ENCODE results near the gene UBASH3B.
"Not testable (repeated sequence)": the region's sequence is repeated elsewhere in the genome, so short reads cannot be mapped to it uniquely, and the experiment has no call there.

Gene UBASH3B

DNA sequence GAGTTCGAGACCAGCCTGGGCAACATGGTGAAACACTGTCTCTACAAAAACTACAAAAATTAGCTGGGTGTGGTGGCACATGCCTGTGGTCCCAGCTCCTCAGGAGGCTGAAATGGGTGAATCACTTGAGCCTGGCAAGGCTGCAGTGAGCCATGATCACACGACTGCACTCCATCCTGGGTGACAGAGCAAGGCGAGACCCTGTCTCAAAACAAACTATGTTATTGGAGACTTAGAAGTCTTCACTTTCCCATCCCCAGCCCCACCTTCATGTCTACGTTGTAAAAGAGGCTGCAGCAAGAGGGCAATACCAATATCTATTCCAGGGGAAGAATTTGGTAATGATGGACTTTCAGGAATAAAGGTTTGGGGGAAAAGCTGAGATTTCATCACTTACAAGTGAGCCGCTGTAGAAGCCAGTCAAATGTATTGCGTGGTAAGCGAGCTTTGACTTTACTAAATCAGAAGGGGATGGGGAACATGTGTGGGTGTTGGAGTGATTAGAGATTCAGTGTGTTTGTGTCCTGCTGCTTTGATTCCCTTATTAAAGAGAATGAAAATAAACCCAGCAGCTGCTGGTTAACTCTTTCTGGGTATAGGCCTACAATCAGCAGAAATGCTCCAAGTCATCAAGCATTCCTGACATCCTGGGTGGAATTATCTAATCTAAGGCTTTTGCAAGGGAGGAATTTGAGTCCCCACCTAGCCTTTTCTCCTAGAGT, 53.7 kb downstream of the UBASH3B start:
- peak; percentile 56 for DNase-seq (ENCODE audit: low read depth)

DNA sequence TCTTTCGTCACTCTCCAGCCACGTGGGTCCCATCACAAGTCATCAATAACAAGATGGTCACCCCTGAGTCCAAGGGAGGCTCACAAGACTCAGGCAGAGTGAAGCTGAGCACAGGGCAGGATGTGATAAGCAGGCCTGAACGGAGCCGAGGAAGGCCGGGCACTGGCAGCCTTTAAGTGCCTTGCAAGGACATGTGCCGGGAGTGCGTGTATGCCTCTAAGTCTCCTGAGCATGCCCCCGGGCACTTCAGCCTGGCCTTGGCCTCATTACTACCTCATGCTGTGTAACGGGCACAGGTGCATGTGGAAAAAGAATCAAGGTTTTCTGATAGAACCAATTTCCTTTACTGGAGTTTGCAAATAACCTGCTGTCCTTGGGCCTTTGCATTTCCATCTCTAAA, 55.8 kb downstream of the UBASH3B start:
- DNase-seq (ENCODE audit: low read depth) = no peak

DNA sequence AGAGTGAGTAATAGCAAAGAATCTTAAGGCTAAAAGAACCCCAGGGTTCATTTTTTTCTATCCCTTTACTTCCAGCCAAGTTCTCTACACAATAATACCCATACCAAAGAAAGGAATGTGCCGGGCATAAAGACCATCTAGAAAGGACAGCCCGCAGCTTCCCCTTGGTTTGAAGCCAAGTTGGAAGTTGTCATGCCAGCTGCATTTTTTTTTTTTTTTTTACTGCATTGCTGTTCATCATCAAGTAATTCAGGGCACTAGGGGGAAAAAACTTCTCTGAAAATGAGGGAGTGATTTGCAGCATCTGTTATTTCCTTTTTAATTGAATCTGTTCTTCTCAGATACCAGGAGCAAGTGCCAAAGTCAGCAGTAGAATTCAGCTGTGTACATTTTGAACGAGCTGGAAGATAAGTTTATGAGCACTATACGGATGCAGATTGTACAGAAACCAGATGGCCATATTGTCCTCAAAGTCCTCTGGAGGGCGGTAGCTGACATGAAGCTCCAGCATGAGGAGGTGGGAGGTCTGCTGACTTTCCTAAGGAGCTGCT, 56.4 kb downstream of the UBASH3B start:
- no peak for DNase-seq (ENCODE audit: low read depth)

DNA sequence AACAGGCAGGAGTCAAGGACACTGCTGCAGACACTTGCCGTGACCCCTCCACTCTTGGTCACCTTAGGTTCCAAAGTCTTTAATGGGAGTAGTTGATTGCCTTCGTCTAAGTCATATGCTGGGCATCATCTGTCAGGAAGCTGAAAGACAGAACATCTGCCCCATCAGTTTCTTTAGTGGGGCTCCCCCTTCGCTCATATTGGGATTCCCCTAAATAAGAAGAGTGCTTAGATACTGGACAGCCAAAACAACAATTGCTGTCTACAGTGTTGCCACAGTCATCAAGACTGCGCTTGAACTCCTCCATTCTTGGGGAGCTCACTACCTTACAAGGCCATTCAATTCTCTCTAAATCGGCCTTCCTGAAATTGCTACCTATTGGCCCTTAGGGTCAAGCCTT, 58.5 kb downstream of the UBASH3B start:
- DNase-seq (ENCODE audit: low read depth) = no peak

DNA sequence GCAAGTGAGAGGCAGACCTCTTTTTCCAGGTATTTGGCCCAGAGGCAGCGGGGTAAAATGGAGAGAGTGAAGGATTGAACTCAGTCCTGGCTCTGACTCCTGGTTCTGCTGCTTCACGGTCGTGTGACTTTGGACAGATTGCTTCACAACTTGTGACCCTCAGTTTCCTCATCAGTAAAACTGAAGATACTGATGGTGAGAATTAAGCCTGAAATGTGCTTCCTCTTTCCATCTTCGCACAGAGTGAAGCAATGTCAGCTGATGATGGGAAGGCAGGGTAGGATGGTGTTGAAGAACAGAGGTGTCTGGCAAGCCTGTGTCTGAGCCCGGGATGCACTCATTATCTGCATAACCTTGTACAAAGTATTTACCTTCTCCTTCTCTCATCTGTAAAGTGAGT, 59.0 kb downstream of the UBASH3B start:
- DNase-seq (ENCODE audit: low read depth) = no peak

GRCh38 chr11:122715548-122716440, 60.3 kb downstream of the UBASH3B start:
- no peak for DNase-seq (ENCODE audit: low read depth)

DNA sequence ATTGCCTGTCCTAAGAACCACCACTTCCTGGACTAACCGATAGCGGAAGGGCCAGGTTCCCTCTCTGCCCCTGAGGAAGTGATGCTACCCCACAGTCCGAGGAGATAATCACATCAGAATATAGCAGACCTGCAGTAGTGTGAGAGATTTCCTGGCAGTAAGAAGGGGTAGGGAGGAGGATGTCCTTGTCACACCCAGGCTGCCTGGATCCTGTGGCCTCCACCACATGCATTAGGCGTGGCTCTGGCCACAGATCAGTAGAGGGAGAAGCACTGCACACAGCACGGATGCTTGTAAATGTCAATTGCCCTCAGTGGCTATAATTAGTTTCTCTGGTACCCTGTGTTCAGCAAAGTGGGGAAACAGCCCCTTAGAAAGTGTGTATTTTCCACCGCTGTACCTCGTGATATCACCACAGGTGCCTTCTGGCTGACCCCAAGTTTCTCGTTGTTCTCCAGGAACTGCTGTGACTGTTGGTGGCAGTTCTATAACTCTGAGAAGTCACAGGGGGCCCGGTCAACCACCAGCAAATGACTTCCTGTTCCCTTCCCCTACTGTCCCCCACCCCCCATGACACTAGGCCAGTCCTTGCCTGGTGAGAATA, 61.8 kb downstream of the UBASH3B start:
- DNase-seq (ENCODE audit: low read depth) = no peak

GRCh38 chr11:122720107-122720881, 64.8 kb downstream of the UBASH3B start:
- DNase-seq (ENCODE audit: low read depth) = no peak

GRCh38 chr11:122721201-122721963, 65.9 kb downstream of the UBASH3B start:
- no peak for DNase-seq (ENCODE audit: low read depth)

DNA sequence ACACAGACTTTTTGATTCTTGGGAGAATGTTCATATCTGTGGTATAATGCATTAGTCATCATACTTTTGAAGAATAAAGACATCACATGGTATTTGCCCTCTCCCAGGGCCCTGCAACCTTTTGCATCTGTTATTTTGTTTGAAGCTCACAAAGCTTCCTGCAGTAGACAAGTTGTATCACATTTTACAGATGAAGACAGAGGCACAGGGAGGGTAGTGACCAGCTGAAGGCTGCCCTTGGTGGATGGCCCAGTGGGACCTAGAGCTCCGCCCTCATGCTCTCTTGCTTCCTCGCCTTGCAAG, 66.4 kb downstream of the UBASH3B start:
- no peak for DNase-seq (ENCODE audit: low read depth)

- no peak for DNase-seq (ENCODE audit: low read depth)
These were observed 67.6 kb downstream of the UBASH3B start for GRCh38 chr11:122723106-122723505.

DNA sequence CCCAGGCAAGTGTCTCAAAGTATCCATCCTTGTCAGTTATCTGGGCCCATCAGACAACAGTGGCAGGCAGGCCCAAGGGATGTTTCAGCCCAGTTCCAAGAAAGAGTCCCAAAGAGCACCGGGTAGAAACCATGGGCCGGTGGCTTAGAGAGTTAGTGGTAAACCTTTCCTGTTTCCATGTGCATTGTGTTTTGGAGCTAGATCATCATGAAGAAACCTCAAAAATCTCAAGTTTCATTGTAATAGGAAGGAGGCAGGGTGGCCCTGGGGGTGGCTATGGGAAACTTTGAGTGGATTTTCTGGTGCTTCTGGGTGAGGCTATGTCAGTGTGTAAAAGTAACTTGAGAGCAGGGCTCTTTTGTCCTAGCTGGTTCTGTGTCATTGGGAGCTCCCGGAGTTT, 68.1 kb downstream of the UBASH3B start:
- DNase-seq (ENCODE audit: low read depth) = no peak

DNA sequence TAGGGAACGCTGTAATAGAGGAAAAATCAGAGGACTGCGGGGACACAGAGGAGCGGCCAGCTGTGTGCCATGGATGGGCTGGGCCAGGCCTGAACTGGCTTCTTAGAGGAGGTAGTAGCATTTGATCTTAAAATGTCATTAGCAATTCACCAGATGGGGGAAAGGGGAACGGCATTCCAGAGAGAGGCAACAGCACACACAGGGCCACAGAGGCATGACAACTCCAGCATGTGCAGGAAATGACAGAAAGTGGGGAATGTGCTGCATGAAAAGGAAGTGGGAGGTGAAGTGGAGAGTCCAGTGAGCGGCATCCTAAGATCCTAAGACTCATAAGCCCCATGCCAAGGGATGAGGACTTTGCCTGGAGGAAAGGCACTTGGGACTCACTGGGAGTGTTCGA, 69.0 kb downstream of the UBASH3B start:
- no peak for DNase-seq (ENCODE audit: low read depth)

- DNase-seq (ENCODE audit: low read depth) = no peak
These were observed 70.5 kb downstream of the UBASH3B start for GRCh38 chr11:122726028-122726427.

- no peak for DNase-seq (ENCODE audit: low read depth)
These were observed 71.8 kb downstream of the UBASH3B start for GRCh38 chr11:122727101-122727929.

DNA sequence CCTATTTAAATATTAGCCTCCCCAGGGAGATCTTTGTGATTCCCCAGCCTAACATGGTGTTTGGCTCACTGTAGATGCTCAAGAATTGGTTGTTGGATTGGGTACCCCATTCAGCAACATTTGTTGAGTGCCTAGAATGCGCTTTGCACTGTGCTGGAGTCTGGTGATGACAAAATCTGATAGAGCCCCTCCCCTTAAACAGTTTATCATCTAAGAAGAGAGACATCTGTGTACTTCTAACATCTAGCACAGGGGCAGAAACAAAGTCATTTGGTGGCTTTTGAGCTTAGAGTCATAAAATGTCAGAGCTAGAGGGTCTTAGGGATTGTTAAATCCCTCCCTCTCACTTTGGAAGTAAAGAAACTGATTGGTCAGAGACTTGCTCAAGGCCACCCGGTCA, 73.0 kb downstream of the UBASH3B start:
- DNase-seq (ENCODE audit: low read depth) = no peak

GRCh38 chr11:122729139-122729538, 73.6 kb downstream of the UBASH3B start:
- DNase-seq (ENCODE audit: low read depth) = no peak

- not testable (repeated sequence) for DNase-seq (ENCODE audit: low read depth)
These were observed 75.2 kb downstream of the UBASH3B start for GRCh38 chr11:122730694-122731093.

DNA sequence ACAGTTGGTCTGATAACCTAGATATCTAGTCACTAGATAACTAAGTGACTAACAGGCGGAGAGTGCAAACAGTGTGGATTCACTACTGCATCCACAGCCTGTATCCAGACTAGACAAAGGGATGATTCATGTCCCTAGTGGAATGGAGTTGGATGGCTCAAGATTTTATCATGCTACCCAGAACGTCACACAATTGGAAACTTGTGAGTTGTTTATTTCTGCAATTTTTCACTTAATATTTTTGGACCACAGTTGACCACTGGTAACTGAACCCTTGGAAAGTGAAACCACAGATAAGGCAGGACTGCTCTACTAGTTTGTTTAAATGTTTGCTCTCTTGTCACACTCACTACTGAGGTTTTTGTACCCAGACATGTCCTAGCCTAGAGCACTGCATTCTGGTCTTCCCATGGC, 76.0 kb downstream of the UBASH3B start:
- peak; percentile 52 for DNase-seq (ENCODE audit: low read depth)

Data from GM04504 (cell line).